Measurements from ENCODE around the gene PDGFA. TPM values are rescaled to one million over a fixed set of nuclear protein-coding genes. Genes with fewer than 3 reads are reported as not detected.

Gene PDGFA
- total RNA-seq, 1 experiment from 2014 or later: 129 TPM

DNA sequence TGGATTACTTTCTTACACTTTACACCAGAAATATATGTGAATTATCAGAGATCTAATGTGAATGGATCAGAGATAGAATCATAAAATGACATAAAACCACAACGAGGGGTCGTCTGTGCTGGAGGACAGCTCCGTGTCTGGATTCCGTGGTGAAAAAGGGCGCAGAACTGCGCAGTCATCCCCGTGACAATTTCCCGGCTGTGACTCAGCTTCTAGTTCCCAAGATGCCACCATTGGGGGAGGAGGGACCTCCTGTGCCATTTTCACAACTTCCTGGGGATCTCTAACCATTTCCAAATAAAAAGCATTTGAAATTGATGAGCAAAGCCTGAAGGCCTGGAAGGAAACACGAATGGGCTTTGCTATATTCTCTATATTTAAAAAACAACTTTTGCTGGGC lies 72.1 kb downstream of the PDGFA start (continued):
- no peak for TF ChIP-seq GRHL2 (CRISPR knock-in tag; IDR thresholded peaks at IDR 0.05; ENCODE audit: insufficient replicate concordance, severe bottlenecking)
- TF ChIP-seq, protein P1, sequence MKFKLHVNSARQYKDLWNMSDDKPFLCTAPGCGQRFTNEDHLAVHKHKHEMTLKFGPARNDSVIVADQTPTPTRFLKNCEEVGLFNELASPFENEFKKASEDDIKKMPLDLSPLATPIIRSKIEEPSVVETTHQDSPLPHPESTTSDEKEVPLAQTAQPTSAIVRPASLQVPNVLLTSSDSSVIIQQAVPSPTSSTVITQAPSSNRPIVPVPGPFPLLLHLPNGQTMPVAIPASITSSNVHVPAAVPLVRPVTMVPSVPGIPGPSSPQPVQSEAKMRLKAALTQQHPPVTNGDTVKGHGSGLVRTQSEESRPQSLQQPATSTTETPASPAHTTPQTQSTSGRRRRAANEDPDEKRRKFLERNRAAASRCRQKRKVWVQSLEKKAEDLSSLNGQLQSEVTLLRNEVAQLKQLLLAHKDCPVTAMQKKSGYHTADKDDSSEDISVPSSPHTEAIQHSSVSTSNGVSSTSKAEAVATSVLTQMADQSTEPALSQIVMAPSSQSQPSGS (CRISPR knock-in tag; IDR thresholded peaks at IDR 0.05; ENCODE audit: borderline replicate concordance, low read depth): no peak

Other genes starting within 250 kb of the PDGFA start
- gene FOXL3, start 229.7 kb downstream of the PDGFA start, total RNA-seq (2021): not detected in 3 replicates
- gene DNAAF5, start 206.9 kb upstream of the PDGFA start, total RNA-seq (2021): 55.5 to 62.2 TPM (median 56.0 TPM) in 3 replicates
- gene PRKAR1B, start 207.4 kb upstream of the PDGFA start, total RNA-seq (2021): 40.8 to 44.1 TPM (median 43.6 TPM) in 3 replicates